ENCODE data around the gene MAU2.

- TF ChIP-seq POLR2A (IDR thresholded peaks at IDR 0.05; ENCODE audit: low read depth, low read length), result no peak
- no peak for TF ChIP-seq POLR2AphosphoS5 (IDR thresholded peaks at IDR 0.05; ENCODE audit: low read depth, low read length)
- no peak for TF ChIP-seq TAF1 (IDR thresholded peaks at IDR 0.05; ENCODE audit: borderline replicate concordance, low read depth, low read length)
These were observed 8.5 kb downstream of the MAU2 start for GRCh38 chr19:19329126-19329525.
